ENCODE data around the gene RIPK4.
"Not testable (repeated sequence)": the region's sequence is repeated elsewhere in the genome, so short reads cannot be mapped to it uniquely, and the experiment has no call there.

RIPK4 gene

DNA sequence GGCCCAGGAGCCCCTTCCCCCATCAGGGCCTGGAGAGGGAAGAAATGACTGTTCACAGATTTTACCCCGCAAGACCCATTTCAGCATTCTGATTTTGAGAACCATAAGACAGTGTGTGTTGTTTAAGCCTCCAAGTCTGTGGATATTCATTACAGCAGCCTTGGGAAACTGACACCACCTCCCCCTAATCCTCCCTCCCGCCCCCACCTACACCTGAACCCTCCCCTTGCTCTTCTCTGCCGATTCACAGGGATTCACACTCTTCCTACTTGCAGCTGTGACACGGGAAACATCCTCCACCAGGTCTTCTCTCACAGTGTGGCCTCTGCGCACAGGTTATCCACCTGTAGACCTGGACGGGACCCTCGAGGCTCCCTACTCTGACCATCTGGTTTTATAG lies 50.1 kb downstream of the RIPK4 start:
- DNase-seq (ENCODE audit: low read depth in 2 of 3, low spot score in 2 of 3) = no peak

DNA sequence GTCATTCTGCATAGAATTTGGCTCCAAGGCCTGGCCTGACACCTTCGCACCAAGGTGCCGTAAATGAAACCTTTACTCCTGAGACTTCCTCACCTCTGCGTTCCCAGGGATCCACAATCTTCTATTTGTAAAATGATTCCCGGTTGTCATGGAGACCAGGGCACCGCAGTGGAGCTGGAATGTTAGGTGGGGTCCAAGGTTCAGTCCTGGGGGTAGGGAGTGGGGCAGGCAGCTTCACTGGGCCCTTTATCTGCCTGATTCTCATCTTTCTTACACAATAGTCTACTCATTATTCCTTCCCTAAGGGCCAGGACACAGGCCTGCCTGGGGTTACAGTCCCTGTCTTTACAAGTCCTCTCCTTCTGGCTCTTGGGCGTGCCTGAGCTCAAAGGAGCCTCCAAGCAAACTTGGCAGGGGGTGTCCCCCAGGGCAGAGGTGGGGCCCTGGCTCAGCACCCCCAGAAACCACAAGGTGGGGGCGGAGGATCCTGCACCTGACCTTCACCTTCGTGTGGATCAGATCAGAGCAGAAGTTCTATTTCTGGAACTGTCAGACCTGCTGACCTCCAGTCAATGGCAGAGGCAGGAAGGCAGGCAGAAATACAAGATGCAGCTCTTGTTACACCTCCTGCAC lies 51.1 kb downstream of the RIPK4 start:
- no peak for DNase-seq (ENCODE audit: low read depth in 2 of 3, low spot score in 2 of 3)

DNA sequence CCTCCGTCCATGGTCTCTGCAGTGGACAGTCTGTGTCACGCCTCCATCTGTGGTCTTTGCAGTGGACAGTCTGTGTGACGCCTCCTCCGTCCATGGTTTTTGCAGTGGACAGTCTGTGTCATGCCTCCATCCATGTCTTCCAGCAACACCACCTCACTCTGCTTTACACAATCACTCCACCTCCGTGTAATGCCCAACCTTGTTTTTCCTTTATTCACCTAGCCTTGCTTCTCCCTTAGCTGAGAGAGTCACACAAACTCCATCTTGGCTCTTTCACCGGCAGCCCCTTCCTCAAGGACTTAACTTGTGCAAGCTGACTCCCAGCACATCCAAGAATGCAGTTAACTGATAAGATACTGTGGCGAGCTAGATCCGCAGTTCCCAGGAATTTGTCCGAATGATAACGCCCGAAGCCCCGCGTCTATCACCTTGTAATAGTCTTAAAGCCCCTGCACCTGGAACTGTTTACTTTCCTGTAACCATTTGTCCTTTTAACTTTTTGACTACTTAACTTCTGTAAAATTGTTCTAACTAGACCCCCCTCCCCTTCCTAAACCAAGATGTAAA lies 52.5 kb downstream of the RIPK4 start:
- not testable (repeated sequence) for DNase-seq (ENCODE audit: low read depth in 2 of 3, low spot score in 2 of 3)

DNA sequence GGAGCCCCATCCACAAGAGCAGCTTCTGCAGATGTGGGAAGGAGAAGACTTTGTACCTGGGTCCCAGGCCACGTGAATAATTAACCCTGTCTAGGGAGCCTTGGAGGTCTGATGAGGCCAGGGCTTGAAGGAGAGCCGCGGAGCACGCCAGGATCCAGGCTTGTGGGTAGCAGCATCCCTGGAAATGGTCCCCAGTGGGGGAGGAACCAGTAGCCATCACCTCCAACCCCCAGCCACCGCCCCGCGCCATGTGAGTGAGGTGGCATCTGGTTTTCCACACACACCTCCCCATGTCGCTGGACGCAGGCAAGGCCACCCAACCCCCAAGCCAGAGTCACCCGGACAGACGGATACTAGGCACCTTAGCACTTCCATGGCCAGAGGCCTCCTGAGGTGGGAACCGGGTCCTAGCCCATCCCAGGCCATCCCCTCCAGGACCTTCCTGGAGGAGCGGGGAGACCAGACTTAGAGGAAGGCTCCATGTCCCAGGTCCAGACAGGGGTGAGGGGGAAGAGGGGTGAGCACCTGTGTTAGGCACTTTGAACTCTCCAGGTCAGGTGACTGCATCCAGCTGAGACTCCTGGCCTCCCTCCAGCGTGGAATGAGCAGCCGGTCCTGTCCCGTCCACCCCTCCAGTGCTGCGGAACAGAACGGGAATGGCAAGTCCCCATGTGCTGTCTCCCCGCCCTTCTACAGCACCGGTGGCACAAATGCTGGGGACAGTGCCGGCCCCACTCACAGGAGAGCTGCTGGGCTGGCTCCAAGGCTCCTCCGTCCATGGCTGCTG lies 53.2 kb downstream of the RIPK4 start:
- DNase-seq (ENCODE audit: low read depth in 2 of 3, low spot score in 2 of 3) = no peak

DNA sequence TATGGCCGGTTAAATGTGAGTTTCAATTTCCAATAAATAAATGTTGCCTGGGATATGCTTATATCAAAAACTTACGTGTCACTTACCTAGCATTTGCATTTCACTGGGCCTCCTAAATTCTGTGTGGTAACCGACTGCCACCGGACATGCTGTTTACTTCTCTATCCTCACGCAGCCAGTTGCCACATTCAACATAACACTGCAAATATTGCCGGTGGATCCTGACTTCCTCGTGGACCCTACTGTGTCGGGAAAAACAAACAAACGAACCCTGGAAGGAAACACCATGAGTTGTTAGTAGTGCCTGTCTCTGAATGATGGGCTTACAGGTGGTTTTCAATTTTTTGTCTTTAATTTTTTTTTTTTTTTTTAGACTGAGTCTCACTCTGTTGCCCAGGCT lies 54.1 kb downstream of the RIPK4 start:
- no peak for DNase-seq (ENCODE audit: low read depth in 2 of 3, low spot score in 2 of 3)

DNA sequence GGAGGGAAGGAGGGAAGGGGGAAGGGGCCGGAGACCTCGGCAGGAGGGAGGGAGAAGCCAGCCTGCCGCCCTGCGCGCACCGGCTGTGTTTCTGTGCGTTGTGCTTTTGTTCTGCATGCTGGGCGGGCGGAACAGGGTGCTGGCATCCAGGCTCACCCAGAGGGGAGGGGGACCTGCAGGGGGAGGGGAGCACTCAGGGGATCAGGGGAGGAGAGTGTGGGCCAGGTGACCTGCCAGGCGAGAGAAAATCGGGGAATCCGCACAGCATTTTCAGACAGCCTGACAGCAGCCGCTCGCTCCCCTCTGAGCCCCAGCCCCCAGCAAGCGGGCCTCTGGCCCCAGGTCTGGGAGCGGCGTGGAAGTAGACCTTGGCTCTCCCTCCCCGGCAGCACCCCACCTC lies 54.7 kb downstream of the RIPK4 start:
- no peak for DNase-seq (ENCODE audit: low read depth in 2 of 3, low spot score in 2 of 3)

DNA sequence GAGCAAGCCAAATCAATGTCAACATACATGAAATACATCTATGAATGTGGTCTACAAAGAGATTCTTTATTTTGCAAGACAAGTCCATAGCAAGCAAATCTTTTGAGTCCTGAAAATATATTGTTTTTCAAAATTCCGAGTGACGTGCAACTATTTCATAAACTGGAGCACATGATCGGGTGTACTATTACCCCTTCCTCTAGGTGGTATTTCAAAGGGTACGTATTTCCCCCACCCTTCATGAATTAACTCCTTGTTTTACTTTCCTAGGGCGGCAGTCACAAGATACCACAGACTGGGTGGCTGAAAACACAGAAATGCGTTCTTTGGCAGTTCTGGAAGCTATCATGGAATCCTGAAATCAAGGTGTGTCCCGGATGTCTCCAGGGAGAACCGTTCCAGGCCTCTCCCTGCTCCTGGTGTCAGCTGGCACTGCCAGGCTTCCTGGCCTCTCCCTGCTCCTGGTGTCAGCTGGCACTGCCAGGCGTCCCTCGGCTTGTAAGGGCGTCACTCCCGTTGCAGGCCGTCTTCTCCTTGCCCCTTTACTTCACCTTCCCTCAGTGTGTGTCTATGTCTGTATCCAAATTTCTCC lies 55.3 kb downstream of the RIPK4 start:
- DNase-seq (ENCODE audit: low read depth in 2 of 3, low spot score in 2 of 3) = no peak

DNA sequence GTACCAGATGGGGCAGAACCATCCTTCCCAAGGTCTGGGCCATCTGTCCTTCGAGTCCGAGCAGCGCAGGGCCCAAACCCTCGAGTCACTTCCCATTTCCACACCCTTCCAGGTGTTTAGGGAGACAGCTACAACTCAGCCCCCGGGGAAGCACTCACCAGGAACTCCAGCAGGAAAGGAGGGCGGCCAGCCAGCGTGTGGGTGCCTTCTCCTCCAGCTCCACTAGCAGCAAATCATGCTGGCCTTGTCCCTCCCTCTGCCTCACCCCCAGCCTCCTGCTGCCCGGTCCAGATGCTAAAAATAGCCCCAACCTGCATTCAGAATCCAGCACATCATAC lies 56.1 kb downstream of the RIPK4 start:
- no peak for DNase-seq (ENCODE audit: low read depth in 2 of 3, low spot score in 2 of 3)

DNA sequence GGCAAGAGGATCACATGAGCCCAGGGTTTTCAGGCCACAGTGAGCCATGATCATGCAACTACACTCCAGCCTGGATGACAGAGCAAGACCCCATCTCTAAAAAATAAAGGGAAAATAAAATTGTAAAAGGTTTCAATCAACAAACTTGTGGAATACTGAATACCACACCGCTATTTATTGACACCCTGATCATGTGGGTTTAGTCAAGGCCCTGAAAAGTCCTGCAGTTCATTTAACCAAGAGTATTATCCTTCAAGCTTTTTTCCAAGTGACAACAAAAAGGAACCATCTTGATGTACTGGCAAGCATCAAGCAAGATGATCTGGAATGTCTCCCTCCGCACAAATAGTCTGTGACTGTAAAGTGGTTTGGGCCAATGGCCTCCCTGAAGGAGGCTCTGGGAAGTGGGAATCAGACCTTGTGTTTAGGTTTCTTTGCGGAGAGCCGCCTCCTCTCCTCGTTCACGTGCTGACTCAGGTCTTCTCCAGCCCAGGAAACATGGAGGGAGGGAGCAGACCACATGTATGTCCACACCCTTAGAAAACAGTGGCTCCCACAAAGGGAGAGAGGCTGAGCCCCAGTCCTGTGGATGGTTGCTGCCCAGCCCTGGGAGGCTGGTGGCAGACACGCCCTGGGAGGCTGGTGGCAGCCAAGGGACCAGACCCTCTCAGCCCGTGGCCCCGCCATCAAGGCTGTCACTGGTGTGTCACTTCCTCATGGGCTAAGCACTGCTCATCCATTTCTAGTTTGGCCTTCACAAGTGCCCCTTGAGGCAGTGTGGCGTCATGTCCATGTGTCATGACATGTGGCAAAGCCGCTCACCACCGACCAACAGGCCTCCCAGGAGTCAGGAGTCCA lies 56.7 kb downstream of the RIPK4 start:
- no peak for DNase-seq (ENCODE audit: low read depth in 2 of 3, low spot score in 2 of 3)

DNA sequence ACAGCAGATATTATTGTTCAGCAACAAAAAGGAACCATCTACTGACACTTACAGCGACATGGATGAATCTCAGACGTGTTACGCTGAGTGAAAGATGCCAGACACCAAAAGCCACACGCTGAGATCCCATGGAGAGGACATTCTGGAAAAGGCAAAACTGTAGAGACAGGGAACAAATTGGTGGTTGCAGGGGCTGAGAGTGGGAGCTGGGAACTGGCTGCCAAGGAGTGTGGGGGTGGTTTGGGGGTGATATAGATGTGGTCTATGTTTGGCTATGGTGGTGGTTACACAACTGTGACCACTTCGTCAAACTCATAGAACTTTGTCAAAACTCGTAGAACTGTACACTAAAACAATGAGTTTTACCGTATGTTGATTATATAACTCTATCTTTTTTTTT lies 57.7 kb downstream of the RIPK4 start:
- DNase-seq (ENCODE audit: low read depth in 2 of 3, low spot score in 2 of 3) = no peak

DNA sequence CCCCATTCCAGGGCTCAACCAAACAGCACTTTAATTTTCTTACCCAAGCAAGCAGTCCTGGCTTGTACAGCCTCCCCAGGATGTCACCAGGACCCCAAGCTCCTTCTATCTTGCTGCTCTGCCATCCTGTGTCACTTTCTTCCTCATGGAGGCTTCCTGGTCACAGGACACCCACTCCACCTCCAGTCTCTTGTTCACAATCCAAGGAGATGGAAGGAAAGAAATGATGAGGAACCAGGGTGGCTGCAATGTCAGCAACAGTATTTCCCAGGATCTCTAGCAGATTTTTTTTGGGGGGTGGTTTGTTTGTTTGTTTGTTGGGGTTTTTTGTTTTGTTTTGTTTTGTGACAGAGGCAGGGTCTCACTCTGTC lies 58.9 kb downstream of the RIPK4 start:
- DNase-seq (ENCODE audit: low read depth in 2 of 3, low spot score in 2 of 3) = no peak

DNA sequence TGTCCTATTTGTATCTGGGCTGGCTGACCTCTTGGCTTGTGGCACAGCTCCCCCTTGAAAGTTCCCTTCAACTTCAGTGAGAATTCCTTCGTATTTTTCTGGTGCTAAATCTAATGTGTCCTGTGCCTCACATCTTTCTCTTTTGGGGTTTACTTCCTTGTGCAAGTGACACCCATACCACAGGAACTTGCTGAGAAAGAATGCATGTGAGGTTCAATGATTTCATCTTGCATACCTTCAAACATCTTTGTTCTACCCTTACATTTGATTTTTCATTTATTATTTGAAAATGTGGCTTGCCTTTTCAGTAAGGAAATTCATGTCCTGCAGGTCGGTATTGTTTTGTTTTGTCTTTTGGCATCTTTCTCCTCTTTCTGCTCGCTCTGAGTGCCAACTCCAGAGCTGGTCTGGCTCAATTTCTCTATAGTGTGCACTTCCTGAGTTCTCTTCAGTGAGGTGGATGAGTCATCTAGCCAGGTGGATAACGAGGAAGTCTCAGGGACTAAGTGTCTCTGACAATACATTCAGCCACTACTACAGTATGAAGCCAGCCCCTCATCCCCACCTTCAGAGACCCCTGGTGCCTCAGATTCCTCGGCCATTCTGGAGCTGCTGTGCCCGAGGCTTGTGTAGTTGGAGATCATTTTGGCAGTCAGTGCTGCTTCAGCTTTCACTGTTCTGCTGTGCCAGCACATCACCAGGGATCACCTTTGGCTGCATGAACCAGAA lies 59.5 kb downstream of the RIPK4 start:
- DNase-seq (ENCODE audit: low read depth in 2 of 3, low spot score in 2 of 3) = no peak

DNA sequence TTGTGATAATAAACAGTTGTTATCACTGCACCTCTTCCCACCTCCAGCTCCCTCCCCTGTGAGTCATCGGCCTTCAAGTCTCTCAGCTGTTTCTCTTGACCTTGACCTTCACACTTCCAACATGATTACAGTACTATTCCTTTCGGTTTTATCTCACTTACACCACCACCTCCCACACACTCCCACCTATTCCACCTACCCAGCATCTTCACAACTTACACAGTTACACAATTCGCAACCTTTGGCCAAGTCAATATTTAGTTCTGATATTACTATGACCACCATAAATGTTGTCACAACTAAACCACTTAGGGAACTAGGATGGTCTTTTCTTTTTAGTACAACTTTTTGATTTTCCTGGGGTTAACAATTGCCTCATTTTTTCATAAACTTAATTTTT lies 60.2 kb downstream of the RIPK4 start:
- no peak for DNase-seq (ENCODE audit: low read depth in 2 of 3, low spot score in 2 of 3)

DNA sequence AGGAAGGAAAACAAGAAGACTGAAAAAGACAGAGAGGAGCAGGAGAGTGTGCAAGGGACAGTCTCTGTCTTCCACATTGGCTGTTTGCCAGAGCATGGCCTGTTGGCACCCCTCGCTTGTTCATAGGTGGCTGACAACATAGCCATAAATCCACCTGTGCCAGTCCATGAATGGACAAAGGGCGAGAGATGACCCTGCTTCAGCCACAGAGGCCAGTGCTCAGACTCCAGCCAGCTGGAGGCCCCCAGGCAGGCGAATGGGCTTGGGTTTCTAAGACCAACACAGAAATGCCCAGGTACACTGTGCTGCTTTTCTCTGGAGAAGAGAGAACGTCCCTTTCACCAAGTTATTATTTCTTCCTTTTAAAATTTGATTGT lies 60.6 kb downstream of the RIPK4 start:
- no peak for DNase-seq (ENCODE audit: low read depth in 2 of 3, low spot score in 2 of 3)

DNA sequence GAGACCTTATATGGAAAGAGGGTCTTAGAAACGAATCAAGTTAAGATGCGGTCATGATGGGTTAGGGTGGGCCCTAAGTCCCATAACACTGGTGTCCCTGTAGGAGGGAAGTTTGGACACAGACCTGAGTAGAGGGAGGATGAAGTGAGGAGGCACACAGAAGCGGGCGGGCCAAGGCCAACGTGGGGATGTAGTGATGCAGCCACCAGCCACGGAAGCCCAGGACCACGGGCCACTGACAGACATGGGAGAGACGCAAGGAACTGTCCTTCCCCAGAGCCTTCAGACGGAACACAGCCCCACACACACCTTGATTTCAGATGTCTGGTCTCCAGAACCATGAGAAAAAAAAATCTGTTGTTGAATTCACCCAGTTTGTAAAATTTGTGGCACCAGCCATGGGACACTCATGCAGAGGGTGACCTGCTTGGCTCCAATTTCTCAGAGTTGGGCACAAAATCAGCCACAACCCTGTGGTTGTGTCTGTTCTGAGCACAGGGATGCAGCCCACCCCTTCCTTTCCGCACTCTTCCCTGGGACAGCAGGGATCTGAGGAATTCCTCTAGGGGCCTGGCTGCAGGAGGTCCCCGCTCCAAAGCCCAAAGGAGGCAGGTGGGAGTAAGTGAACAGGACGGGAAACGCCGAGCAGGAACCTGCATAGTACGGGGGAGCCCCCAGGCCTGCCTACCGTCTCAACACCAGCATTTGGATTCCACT lies 61.1 kb downstream of the RIPK4 start:
- no peak for DNase-seq (ENCODE audit: low read depth in 2 of 3, low spot score in 2 of 3)

DNA sequence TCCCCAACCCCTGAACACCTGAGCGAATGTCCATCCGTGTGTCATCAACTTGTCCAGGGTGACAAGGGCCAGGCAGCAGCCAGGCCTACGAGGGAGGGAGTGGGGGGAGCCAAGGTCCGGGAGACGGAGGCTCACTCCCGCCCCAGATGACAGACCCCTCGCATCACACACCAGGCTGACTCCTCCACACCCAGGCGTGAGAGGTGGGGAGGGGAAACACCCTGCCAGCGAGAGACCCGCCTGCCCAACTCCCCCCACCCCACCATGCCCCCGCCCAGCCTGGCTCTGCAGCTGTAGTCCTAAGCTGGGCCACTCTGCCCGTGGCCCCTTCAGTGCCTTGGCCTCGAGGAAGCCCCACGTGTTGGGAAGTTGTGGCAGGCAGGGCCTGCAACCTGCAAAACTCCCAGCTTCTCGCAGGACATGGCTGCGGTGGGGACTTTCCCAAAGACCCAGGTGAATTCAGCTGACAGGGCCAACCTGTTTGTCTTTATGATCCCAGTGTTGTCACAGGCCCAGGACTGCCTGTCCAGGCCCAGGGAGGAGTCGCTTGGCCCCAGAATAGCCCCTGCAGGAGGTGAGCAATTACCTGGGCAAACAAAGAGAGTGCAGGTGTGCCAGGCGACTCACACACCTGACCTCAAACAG lies 62.9 kb downstream of the RIPK4 start:
- no peak for DNase-seq (ENCODE audit: low read depth in 2 of 3, low spot score in 2 of 3)

DNA sequence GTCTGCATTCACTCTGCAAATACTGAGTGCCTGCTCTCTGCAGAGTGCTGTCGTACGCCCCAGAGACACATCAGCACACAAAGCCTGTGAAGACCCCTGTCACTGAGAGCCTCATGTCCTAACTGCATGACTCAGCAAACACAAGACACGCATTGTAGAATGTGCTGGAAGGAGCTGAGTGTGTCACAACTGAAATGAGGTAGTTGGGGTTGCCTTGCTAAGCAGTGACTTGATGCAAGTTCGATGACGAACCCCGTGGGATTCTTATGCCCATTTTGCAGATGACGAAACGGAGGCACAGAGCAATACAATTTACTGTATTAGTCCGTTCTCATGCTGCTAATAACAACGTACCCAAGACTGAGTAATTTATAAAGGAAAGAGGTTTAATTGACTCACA lies 65.1 kb downstream of the RIPK4 start:
- DNase-seq (ENCODE audit: low read depth in 2 of 3, low spot score in 2 of 3) = no peak

DNA sequence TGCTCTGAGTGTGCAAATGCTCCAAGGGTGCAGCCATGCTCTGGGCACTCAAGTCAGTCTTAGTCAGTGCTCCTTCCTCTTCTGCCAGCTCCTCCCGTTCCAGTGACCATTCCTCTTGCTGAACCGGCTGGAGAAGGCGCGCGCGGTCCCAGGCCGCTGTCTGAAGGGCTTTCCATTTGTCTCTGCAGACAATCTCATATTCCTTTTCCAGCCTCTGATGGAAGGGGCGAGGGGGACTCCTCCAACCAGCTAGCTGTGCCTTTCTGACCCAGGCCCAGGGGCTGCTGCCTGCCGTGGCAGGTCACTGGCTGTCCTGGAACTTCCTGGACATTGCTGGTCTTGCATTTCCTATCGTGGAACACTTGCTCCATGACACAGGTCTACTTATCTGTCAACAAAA lies 67.5 kb downstream of the RIPK4 start:
- no peak for DNase-seq (ENCODE audit: low read depth in 2 of 3, low spot score in 2 of 3)

DNA sequence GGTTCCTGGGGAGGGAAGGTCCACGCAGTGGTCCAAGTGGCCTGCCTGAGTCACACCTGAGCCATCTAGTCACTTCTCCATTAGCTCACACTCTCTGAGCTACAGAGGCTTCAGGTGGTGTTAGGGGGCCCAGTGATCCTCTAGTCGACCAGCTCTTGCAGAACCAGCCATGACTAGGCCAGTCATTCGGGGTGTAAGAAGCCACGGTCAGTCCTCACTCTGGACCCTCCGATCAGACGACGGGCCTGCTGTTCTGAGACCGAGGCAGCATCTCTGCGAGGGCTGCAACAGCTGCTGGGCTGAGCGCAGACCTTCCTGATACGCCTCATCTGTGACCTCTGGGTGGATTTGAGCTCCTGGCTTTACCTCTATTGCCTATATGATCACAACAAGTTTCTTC lies 68.8 kb downstream of the RIPK4 start:
- no peak for DNase-seq (ENCODE audit: low read depth in 2 of 3, low spot score in 2 of 3)

DNA sequence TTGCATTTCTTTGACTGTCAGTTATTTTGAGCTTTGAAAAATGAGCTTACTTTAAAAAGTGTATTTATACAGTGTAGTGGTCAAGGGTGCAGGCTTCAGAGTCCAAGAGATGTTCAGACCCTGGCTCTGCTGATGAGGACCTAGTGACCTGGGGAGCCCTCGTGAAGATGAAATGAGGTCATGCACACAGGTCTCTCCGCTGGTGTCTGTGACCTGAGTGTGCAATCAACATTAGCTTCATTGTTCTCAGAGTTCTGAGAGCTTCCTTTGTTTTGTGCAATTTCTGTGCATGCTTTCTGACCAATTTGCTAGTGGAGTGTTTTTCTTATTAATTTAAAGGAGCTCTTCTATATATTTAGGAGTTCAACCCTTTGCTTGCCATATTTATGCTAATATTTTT lies 71.3 kb downstream of the RIPK4 start:
- DNase-seq (ENCODE audit: low read depth in 2 of 3, low spot score in 2 of 3) = no peak

All from activated CD8-positive, alpha-beta memory T cell treated with anti-CD3 and anti-CD28 coated beads for 48 hours (primary cell).